HCT116 (cell line): ENCODE results near the gene DMBX1. TPM values are rescaled to one million over a fixed set of nuclear protein-coding genes. Genes with fewer than 3 reads are reported as not detected.
A peak's percentile ranks its signal among the peaks of the same experiment; 100 is the strongest.

Source experiments
- ATAC-seq: fragments of 200-7000 bp; cut with Tn5 transposase; 2 replicates; pipeline ENCODE4 v1.9.1; 2020; ENCODE audit warnings: mild to moderate bottlenecking, moderate library complexity
- BruUV-seq: library from RNA; stranded (reverse); fragments of 400-500 nt; replicated peaks from 2 replicates; lab custom pipeline; 2021; lab: Mats Ljungman, UMichigan
- CTCF ChIA-PET: fragments of 300-600 bp; sonication (Branson Sonifier 250); formaldehyde crosslinking; loops from one replicate; lab custom pipeline; 2021; ENCODE audit warnings: antibody characterized with exemption; lab: Charles Lee
- POLR2A ChIA-PET: fragments of 300-600, 350-600 bp; sonication (Branson Sonifier 250); formaldehyde crosslinking; loops from one replicate; lab custom pipeline; 2021; ENCODE audit warnings: antibody characterized with exemption; lab: Charles Lee
- RAD21 ChIA-PET, 2 experiments: fragments of 300-600 bp; sonication (Branson Sonifier 250); formaldehyde crosslinking; loops; one replicate each; lab custom pipeline; 2023; ENCODE audit warnings: low total read pairs in 2 of 2; ENCODE audit not compliant: uncharacterized antibody in 2 of 2, unreplicated experiment in 2 of 2, low non-redundant PET in 1 of 2; lab: Charles Lee
- DNase-seq: peaks from one replicate; pipeline ENCODE4 v3.0.0-alpha.2; 2010; ENCODE audit warnings: low read depth, low spot score
- H2AFZ ChIP-seq: fragments of 200-600 bp; shearing (Covaris generic), sonication (generic); 2 replicates; pipeline ENCODE4 v1.6.1; 2017; ENCODE audit warnings: low read depth, mixed run types, mixed read lengths, antibody characterized with exemption, low read length; ENCODE audit not compliant: poor library complexity, severe bottlenecking
- H3K27ac ChIP-seq: 2 replicates; pipeline ENCODE4 v1.5.1; 2012; ENCODE audit warnings: low read depth, low read length
- H3K27me3 ChIP-seq: fragments of 200-600 bp; sonication (generic); 2 replicates; pipeline ENCODE4 v1.6.1; 2016; ENCODE audit warnings: mixed run types, low read length, mixed read lengths; ENCODE audit not compliant: insufficient read depth
- H3K36me3 ChIP-seq, 2 experiments: fragments of 200-500 bp in 1 of 2; fragments of 200-600 bp in 1 of 2; sonication (Bioruptor generic) in 1 of 2; sonication (generic) in 1 of 2; 2 replicates each; pipeline versions ENCODE4 v1.5.1 to v1.6.1; 2014 to 2016; ENCODE audit warnings: low read length in 2 of 2, inconsistent platforms in 1 of 2, mixed read lengths in 1 of 2, mixed run types in 1 of 2; ENCODE audit not compliant: insufficient read depth in 2 of 2, control insufficient read depth in 1 of 2
- H3K4me1 ChIP-seq, 2 experiments: fragments of 200-600 bp in 1 of 2; sonication (generic) in 1 of 2; 2 replicates each; pipeline versions ENCODE4 v1.5.1 to v1.6.1; 2012 to 2017; ENCODE audit warnings: low read length in 2 of 2, inconsistent platforms in 1 of 2, mild to moderate bottlenecking in 1 of 2, mixed read lengths in 1 of 2, mixed run types in 1 of 2, moderate library complexity in 1 of 2; ENCODE audit not compliant: insufficient read depth in 2 of 2, control insufficient read depth in 1 of 2
- H3K4me2 ChIP-seq: fragments of 200-600 bp; sonication (generic); 2 replicates; pipeline ENCODE4 v1.6.1; 2017; ENCODE audit warnings: mixed run types, low read length, mixed read lengths
- H3K4me3 ChIP-seq, 2 experiments: fragments of 200-600 bp in 1 of 2; sonication (generic) in 1 of 2; replicated peaks in 1 of 2; 2 replicates each; pipeline ENCODE4 v1.5.1; 2011 to 2016; ENCODE audit warnings: low read length in 2 of 2, control low read depth in 1 of 2, low read depth in 1 of 2, mild to moderate bottlenecking in 1 of 2, mixed read lengths in 1 of 2, mixed run types in 1 of 2
- H3K79me2 ChIP-seq: fragments of 200-600 bp; sonication (generic); 2 replicates; pipeline ENCODE4 v1.6.1; 2017; ENCODE audit warnings: mild to moderate bottlenecking, mixed run types, low read length, moderate library complexity, mixed read lengths; ENCODE audit not compliant: insufficient read depth
- H3K9ac ChIP-seq: fragments of 200-600 bp; sonication (generic); 2 replicates; pipeline ENCODE4 v1.6.1; 2016; ENCODE audit warnings: low read length, mixed read lengths
- H3K9me2 ChIP-seq: fragments of 200-600 bp; sonication (generic), shearing (Covaris generic); 2 replicates; pipeline ENCODE4 v1.6.1; 2017; ENCODE audit warnings: mixed run types, mild to moderate bottlenecking, moderate library complexity; ENCODE audit not compliant: insufficient read depth
- H3K9me3 ChIP-seq, 2 experiments: fragments of 200-500 bp in 1 of 2; fragments of 200-600 bp in 1 of 2; sonication (Bioruptor generic) in 1 of 2; sonication (generic) in 1 of 2; 2 replicates each; pipeline ENCODE4 v1.6.1; 2014 to 2017; ENCODE audit warnings: low read length in 2 of 2, mixed read lengths in 2 of 2, inconsistent platforms in 1 of 2, low read depth in 1 of 2, mild to moderate bottlenecking in 1 of 2, mixed run types in 1 of 2, moderate library complexity in 1 of 2; ENCODE audit not compliant: control insufficient read depth in 1 of 2, insufficient read depth in 1 of 2
- H4K20me1 ChIP-seq: fragments of 200-600 bp; sonication (generic), shearing (Covaris generic); 2 replicates; pipeline ENCODE4 v1.6.1; 2017; ENCODE audit warnings: mixed run types, mild to moderate bottlenecking, moderate library complexity; ENCODE audit not compliant: insufficient read depth
- CBX3 ChIP-seq: IDR thresholded peaks from 2 replicates; pipeline ENCODE4 v1.6.1; 2012; ENCODE audit warnings: low read depth
- EGR1 ChIP-seq: IDR thresholded peaks from 2 replicates; pipeline ENCODE4 v1.6.1; 2012; ENCODE audit warnings: low read depth
- ELF1 ChIP-seq: IDR thresholded peaks from 2 replicates; pipeline ENCODE4 v1.6.1; 2012; ENCODE audit warnings: low read depth, borderline replicate concordance
- EZH2 ChIP-seq: fragments of 200-600 bp; sonication (generic); IDR thresholded peaks from 2 replicates; pipeline ENCODE4 v1.6.1; 2017; ENCODE audit warnings: antibody characterized with exemption, mixed run types
- FOSL1 ChIP-seq: IDR thresholded peaks from 2 replicates; pipeline ENCODE4 v1.6.1; 2012; ENCODE audit warnings: low read depth
- POLR2A ChIP-seq: IDR thresholded peaks from 2 replicates; pipeline ENCODE4 v1.7.0; 2011; ENCODE audit warnings: borderline replicate concordance; ENCODE audit not compliant: insufficient read depth, insufficient read length; ENCODE audit errors: extremely low read depth
- POLR2AphosphoS5 ChIP-seq: IDR thresholded peaks from 2 replicates; pipeline ENCODE4 v1.6.1; 2011; ENCODE audit warnings: mild to moderate bottlenecking, low read depth, low read length, moderate library complexity
- RAD21 ChIP-seq: IDR thresholded peaks from 2 replicates; pipeline ENCODE4 v1.6.1; 2012; ENCODE audit warnings: low read depth, mild to moderate bottlenecking
- TCF7L2 ChIP-seq: IDR thresholded peaks from 2 replicates; pipeline ENCODE4 v1.7.0; 2011; ENCODE audit warnings: borderline replicate concordance, inconsistent platforms; ENCODE audit not compliant: insufficient read depth, insufficient read length; ENCODE audit errors: extremely low read depth
- YY1 ChIP-seq: IDR thresholded peaks from 2 replicates; pipeline ENCODE4 v1.6.1; 2011; ENCODE audit warnings: low read length, low read depth, moderate library complexity, mild to moderate bottlenecking; ENCODE audit not compliant: insufficient replicate concordance; ENCODE audit errors: extremely low read depth
- ZFX ChIP-seq: fragments of 450-650 bp; IDR thresholded peaks from 2 replicates; pipeline ENCODE4 v1.6.1; 2017
- ZNF274 ChIP-seq: fragments of 200-500 bp; sonication (Bioruptor generic); IDR thresholded peaks from 2 replicates; pipeline ENCODE4 v1.6.1; 2014; ENCODE audit warnings: mild to moderate bottlenecking, low read depth, low read length, inconsistent platforms
- intact Hi-C: fragments of 100-400 bp; cut with micrococcal nuclease; formaldehyde crosslinking; loops from 2 replicates; pipeline ENCODE4 v1.10.0; 2022
- total RNA-seq: library from RNA; stranded (reverse); gene quantifications from one replicate; pipeline ENCODE4 v1.2.1, GENCODE V29; 2021; ENCODE audit not compliant: unreplicated experiment
- TF ChIP-seq, protein P1 (sequence below): IDR thresholded peaks from 2 replicates; pipeline ENCODE4 v1.6.1; 2012; ENCODE audit warnings: low read depth

DMBX1 gene
- total RNA-seq, 1 experiment from 2014 or later = 4.3 TPM

DNA sequence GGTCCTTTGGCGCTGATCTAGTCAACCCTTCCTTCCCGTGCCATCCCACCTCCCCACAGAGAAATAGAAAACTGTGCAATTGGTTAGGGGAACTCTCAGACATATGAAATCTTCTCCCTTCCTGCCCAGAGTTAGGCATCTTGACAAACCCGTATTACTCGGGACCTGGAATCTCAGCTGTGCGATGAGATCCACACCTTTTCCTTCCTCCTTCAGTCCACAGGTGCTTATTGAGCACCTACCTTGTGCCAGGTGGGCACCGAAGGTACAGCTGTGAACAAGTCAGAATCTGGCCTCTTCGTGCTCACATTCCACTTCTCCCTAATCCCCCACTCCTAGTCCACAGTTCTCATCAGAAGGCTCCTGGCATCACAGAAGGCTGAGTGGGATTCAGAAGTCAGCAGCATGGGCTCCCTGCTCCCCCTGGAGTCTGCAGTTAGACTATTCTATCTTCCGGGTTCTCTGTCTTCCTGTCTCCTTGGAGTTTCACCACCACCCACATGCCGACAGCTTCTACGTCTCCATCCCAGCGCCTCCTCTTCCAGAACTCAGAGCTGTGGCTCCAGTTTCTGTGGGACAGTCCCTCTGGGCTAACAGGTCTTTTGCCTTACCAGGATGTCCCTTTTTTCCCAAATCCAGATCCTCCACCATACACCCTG lies 38.8 kb downstream of the DMBX1 start:
- no TSS peak for BruUV-seq
- POLR2A ChIA-PET = interaction anchor here (1.2 kb wide), 1 partner anchor 86 kb away, joined by 3 read pairs; no protein-coding TSS in a partner anchor

More for the DNA sequence above, 38.8 kb downstream of the DMBX1 start:
- Histone ChIP-seq H2AFZ (no peak overlapping the region), H3K27me3 (no peaks in the 10 kb centered on the region), H3K79me2 (no peaks in the 10 kb centered on the region), H4K20me1 (no peaks in the 10 kb centered on the region), H3K9me3 (no peaks in the 10 kb centered on the region), H3K9ac (no peak overlapping the region), H3K4me1 (peaks cover 0 to 9% of the 10 kb centered on the region in 2 experiments; a peak in 2 of 4 replicates), H3K36me3 (no peaks in the 10 kb centered on the region), H3K9me2 (no peaks in the 10 kb centered on the region), H3K4me2 (no peak overlapping the region), H3K4me3 (no peak overlapping the region), H3K27ac (no peak overlapping the region)
- ChIA-PET CTCF (interaction anchor here (1.1 to 5.5 kb wide), 10 partner anchors 9 to 196 kb away, joined by 3 to 67 read pairs (median 8); partner anchors contain the start of gene DMBX1), RAD21 (interaction anchor here (1.0 to 1.7 kb wide), 4 partner anchors 40 to 86 kb away, joined by 3 to 5 read pairs (median 3); no protein-coding TSS in a partner anchor)
- intact Hi-C loops = loop anchor here (1.0 kb wide), 4 partner anchors 51 to 122 kb away; no protein-coding TSS in a partner anchor
- ATAC-seq = peak; percentile 20
- DNase-seq = no peak
- TF ChIP-seq EZH2 (no peak), FOSL1 (no peak), ELF1 (no peak), TCF7L2 (no peak), EGR1 (no peak), CBX3 (no peak), ZNF274 (no peak), ZFX (no peak), POLR2AphosphoS5 (no peak), RAD21 (no peak), YY1 (no peak), POLR2A (no peak)
- TF ChIP-seq, protein P1, sequence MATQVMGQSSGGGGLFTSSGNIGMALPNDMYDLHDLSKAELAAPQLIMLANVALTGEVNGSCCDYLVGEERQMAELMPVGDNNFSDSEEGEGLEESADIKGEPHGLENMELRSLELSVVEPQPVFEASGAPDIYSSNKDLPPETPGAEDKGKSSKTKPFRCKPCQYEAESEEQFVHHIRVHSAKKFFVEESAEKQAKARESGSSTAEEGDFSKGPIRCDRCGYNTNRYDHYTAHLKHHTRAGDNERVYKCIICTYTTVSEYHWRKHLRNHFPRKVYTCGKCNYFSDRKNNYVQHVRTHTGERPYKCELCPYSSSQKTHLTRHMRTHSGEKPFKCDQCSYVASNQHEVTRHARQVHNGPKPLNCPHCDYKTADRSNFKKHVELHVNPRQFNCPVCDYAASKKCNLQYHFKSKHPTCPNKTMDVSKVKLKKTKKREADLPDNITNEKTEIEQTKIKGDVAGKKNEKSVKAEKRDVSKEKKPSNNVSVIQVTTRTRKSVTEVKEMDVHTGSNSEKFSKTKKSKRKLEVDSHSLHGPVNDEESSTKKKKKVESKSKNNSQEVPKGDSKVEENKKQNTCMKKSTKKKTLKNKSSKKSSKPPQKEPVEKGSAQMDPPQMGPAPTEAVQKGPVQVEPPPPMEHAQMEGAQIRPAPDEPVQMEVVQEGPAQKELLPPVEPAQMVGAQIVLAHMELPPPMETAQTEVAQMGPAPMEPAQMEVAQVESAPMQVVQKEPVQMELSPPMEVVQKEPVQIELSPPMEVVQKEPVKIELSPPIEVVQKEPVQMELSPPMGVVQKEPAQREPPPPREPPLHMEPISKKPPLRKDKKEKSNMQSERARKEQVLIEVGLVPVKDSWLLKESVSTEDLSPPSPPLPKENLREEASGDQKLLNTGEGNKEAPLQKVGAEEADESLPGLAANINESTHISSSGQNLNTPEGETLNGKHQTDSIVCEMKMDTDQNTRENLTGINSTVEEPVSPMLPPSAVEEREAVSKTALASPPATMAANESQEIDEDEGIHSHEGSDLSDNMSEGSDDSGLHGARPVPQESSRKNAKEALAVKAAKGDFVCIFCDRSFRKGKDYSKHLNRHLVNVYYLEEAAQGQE = no peak
